Fibroblast of gingiva (primary cell): ENCODE results near the gene ELK1.
"Not testable (repeated sequence)": the region's sequence is repeated elsewhere in the genome, so short reads cannot be mapped to it uniquely, and the experiment has no call there.

Source experiments
- DNase-seq: peaks from one replicate; pipeline ENCODE4 v3.0.0-alpha.2; 2011; ENCODE audit warnings: low read depth

The ELK1 gene

GRCh38 chrX:47650164-47651042 lies at the start of gene ELK1:
ELK1 (minus strand) TSS chrX:47650563; CDS start chrX:47641441, 9,122 bp downstream.
- peak; percentile 99 for DNase-seq

GRCh38 chrX:47697181-47697580 lies 46.8 kb upstream of the ELK1 start:
- no peak for DNase-seq

- DNase-seq, result peak; percentile 24
Measured at GRCh38 chrX:47690175-47690574, 39.8 kb upstream of the ELK1 start.

- no peak for DNase-seq
Measured at GRCh38 chrX:47687263-47687662, 36.9 kb upstream of the ELK1 start.

- peak; percentile 27 for DNase-seq
Measured at GRCh38 chrX:47683829-47684205, 33.5 kb upstream of the ELK1 start.

GRCh38 chrX:47683184-47683828 lies 32.9 kb upstream of the ELK1 start:
- no peak for DNase-seq

- not testable (repeated sequence) for DNase-seq
Measured at GRCh38 chrX:47675959-47676859, 25.8 kb upstream of the ELK1 start.

- peak; percentile 50 for DNase-seq
Measured at GRCh38 chrX:47674776-47675175, 24.4 kb upstream of the ELK1 start.

- DNase-seq, result not testable (repeated sequence)
Measured at GRCh38 chrX:47665797-47666196, 15.4 kb upstream of the ELK1 start.

- no peak for DNase-seq
Measured at GRCh38 chrX:47664737-47665136, 14.4 kb upstream of the ELK1 start.

GRCh38 chrX:47662144-47662657 lies 11.8 kb upstream of the ELK1 start:
- DNase-seq, result peak; percentile 94

- no peak for DNase-seq
Measured at GRCh38 chrX:47661539-47661938, 11.2 kb upstream of the ELK1 start.

GRCh38 chrX:47659421-47659726 lies 9.0 kb upstream of the ELK1 start:
- no peak for DNase-seq

- DNase-seq, result peak; percentile 98
Measured at GRCh38 chrX:47658684-47659420, 8.5 kb upstream of the ELK1 start, which contains the start of gene UXT. UXT (minus strand) TSS chrX:47659180; CDS start chrX:47658927, 253 bp downstream.

- DNase-seq, result no peak
Measured at GRCh38 chrX:47658301-47658683, 7.9 kb upstream of the ELK1 start.

GRCh38 chrX:47651043-47651905 lies 911 bp upstream of the ELK1 start:
- no peak for DNase-seq

GRCh38 chrX:47649781-47650163 lies 591 bp downstream of the ELK1 start:
- no peak for DNase-seq

GRCh38 chrX:47649271-47649670 lies 1.1 kb downstream of the ELK1 start:
- no peak for DNase-seq

GRCh38 chrX:47648376-47648775 lies 2.0 kb downstream of the ELK1 start:
- no peak for DNase-seq

- DNase-seq, result no peak
Measured at GRCh38 chrX:47646636-47647035, 3.7 kb downstream of the ELK1 start.

- no peak for DNase-seq
Measured at GRCh38 chrX:47645530-47645929, 4.8 kb downstream of the ELK1 start.
